Measurements from ENCODE around the gene NDEL1.

NDEL1 gene

DNA sequence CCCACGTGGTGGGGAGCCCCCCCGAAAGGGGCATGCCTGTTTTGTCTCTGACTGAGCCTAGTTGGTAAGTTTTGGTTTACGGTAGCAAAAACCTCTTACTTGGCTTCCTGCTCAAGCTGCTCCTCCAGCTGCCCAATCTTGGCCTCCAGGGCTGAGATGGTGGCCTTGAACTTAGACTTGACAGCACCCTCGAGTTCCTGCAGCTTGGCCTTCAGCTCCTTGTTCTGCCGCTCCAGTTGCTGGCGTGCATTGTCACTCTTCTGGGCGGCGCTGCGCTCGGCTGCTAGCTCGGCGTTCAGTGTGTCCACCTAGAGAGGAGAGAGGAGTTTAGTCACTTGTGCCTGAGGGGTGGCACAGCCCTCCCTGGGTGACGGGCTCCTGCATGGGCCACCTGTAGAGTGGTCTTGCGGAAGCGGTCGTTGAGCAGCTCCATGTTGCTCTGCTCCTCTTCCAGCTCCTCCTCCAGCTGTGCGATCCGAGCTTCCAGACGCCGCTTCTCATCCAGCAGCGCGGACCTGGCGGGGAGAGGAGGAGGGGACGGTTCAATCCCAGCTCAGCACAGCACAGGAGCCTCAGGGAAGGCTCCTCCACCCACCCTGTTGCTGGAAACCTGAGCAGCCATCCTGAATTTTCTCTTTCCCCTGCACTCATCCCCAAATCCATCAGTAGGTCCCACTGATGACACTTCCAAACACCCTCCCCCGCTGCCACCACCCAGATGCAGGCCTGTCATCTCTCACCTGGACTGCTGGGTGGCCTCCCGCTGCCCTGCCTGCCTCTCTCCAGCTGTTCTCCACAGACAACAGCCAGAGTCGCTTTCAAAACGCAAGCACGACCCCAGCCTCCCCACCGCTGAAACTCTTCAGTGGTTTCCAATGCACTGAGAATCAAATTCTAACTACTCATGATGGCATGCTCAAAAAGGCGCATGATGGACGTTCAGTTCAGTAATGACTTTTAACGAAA is 44.6 kb downstream of the NDEL1 start:
- DNase-seq, result no peak

DNA sequence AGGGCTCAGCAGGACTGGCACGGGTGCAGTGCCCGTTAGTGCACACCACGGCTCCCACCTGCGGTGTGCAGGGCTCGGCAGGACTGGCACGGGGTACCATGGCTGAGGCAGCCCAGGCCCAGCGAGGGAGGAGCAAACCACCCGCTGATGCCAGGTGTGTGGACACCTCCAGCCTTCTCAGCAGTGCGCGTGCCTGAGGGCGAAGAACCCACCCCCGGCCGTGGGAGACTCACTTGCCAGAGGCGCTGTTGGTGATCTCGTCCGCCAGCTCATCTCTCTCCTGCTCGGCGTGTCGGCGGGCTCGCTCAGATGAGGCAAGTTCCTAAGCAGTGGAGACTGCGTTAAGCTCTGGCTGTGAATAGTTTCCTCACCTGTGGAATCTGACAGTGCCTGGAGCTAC is 45.4 kb downstream of the NDEL1 start:
- no peak for DNase-seq

DNA sequence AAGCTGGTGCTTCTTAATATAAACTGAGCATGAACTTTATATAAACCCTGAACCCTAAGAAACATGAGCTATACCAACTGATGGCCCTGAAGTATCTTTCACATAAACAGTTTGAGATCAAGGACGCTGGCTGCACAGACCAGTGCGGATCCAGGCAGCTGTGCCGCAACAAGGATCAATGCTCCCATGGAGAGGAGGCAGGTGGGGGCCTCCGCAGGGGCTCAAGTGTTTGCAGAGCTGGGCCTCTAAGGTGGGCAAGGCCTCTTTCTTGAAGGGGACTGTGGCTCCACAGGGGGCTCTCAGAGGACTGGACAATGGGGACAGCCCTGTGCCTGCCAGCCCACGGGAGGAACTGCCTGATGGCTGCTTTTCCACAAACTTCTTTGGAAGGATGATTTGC is 46.0 kb downstream of the NDEL1 start:
- DNase-seq, result no peak

DNA sequence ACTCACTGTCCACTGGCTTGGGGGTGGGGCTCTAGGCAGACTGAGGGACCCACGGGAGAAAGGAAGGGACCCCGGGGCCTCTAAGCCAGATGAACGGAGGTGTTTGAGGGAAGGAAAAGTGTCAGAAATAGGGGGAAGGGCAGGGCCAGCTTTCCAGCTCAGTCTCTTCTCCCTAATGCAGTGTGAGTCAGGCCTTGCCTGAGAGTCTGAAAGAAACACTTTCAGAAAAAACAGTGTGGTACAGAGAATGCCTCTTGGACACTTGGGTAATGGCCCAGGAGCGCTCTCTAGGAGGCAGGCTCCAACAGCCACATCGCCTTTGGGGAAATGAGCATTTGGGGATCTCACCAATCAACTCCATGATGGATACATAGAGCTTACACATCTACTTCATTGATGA is 46.9 kb downstream of the NDEL1 start:
- no peak for DNase-seq

DNA sequence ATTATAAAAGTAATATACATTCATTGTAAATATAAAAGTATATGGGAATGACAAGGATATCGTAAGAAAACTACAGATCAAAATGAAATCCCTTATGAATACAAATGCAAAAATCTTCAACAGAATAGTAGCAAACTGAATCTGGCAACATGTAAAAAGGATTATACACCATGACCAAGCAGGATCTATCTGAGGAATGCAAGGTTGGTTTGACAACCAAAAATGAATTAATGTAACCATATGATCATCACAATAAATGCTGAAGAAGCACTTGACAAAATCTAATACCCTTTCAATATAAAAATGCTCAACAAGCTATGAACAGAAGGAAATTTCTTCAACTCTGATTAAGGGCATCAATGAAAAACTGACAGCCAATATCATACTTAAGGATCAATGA is 48.8 kb downstream of the NDEL1 start:
- DNase-seq, result no peak

DNA sequence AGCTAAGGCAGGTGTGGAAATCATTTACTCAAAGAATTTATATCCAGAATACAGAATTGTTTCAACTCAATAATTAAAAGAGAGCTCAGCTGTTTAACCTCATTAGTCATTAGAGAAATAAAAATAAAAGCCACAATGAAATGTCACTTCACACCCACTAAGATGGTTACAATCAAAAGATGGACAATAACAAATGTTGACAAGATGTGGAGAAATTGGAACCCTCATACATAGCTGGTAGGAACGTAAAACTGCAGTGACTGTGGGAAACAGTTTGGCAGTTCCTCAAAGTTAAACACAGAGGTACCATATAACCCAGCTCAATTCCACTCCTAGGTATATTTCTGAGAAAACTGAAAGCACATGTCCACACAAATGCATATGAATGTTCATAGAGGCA is 49.8 kb downstream of the NDEL1 start:
- DNase-seq, result no peak

DNA sequence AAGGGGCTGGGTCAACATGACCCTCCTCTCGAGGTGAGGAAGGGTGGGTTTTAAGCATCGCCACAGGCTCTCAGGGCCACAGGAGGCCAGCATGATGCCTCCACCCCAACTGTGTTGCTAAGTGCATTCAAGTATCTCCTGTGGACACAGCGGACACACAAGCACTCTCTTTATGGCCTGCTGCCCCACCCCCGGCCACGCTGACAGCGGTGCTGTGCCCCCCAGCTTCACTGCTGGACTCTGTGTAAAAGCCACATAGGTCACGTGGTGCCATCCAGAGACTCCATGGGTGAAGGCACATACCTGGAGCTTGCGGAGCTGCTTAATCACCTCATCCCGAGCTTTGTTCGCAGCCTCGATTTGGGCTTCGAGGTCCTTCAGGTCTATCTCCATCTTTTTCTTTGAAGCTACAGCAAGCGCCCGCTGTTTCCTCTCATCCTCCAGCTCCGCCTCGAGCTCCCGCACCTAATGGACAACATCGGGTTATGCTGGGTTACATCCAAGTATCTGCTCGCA is 51.5 kb downstream of the NDEL1 start:
- DNase-seq, result no peak

DNA sequence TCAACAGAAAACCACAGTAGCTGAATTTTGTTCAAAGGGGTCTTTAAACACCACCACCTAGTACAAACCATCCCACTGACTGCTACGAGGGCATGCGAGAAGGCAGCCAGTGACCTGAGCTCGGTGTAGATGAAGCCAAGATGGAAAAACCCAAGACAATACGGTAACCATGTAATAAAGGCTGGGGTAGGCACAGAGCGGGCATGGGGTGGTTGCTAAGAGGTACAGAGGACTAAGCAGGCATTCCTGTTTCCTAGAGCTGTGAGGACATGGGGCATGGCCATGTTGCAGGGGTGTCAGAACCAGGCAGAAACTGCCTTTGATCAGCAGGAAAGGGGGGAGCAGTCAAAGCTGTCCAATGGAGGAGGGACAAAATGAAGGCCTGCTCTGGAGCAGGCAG is 52.1 kb downstream of the NDEL1 start:
- DNase-seq, result no peak

DNA sequence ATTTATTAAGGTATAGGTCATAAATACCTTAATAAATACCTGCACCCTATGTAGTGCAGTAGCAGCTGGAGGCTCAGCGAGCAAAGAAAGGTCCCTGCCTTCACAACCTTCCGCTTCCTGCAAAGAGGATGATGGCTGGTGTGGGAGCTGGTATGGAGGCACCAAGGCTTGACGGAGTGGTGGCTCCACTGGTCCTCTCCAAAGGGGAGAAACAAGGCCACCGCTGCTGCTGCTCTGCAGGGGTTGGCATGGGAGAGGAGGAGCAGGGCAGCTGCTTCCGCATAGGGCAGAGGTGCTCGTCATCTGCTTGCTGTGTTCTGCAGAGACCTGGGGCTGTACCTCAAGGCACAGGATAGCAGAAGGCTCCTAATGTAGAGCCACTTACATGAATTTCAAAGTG is 52.8 kb downstream of the NDEL1 start:
- DNase-seq, result no peak

DNA sequence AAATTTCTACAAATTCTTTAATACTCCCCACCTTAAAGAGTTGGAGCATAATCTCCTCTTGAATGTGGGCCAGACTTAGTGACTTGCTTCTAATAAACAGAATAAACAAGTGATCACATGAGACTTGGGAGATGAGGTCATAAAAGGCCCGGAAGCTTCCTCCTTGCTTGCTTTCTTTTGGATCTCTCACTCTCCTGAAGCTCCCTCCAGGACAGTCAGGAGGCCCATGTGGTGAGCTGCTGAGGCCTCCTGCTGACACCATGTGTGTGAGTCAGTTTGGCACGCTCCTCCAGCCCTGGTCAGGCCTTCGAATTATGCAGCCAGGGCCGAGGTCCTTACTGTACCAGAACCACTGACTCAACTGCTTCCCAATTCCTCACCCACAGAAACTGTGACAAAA is 53.2 kb downstream of the NDEL1 start:
- no peak for DNase-seq

DNA sequence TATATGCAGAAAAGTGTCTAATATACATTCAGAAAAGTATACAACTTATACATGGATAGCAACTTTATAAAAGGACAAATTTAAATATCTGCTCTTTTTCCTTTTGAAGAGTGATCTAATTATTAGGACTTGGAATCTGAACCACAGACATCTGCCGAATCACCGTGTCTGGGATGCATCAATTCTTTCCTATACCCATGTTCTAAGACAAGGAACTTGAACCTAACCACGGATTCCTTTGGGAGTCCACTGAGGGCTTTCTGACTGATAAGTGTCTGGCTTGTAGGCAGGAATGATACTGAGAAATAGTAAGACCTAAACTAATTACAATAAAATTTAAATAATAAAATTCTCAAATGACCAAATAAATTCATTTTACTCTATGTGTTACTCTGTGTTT is 54.2 kb downstream of the NDEL1 start:
- DNase-seq, result no peak

DNA sequence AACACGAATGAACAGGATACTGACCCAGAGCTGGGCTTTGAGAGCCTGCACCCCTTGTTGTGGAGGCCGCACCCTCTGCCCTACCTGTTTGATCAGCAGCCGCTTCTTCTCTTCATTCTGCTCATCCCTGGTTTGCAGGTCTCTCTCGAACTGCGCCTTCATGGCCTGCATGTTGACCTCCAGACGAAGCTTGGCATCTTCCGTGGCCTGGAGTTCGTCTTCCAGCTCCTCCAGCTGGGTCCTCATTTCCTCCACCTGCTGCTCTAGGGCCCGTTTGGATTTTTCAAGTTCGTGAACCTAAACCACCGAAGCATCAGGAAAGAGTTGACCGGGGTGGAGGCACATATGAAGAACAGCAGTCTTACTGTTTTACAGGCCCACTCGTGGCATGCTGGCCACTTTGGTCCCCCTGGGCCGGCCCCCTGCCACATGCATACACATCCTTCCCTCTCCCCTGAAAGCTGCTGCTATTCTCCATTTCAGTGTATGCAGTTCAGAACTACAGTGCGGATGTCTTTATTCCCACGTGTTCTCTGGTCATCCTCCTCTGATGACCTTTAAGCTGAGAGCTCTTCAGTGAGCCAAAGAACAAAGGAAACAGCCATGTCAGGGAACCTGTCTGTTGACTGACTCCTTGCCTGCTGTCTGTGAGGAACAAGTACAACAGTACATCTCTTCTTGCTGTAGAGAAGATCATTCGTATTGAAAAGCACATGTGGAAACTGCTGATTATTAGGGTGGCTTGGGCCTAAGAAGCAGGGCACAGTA is 54.8 kb downstream of the NDEL1 start:
- DNase-seq, result no peak

DNA sequence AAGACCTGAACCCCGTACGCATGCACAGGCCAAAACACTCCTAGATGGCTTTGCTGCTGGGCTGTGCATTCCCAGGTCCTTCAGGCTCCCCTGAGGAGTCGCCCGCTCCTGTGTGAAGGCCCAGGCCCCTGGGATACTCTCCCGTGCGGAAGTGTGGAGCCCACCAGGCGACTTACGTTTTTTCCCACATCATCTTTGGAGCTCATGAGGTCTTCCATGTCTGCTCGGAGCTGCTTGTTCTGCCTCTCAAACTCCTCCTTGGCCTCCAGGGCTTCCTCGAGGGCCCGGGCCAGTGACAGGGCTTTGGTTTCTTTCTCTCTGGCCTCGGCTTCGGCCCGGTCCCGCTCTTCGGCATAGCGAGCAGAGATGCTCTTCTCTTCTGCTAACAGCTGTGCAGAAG is 56.4 kb downstream of the NDEL1 start:
- no peak for DNase-seq

DNA sequence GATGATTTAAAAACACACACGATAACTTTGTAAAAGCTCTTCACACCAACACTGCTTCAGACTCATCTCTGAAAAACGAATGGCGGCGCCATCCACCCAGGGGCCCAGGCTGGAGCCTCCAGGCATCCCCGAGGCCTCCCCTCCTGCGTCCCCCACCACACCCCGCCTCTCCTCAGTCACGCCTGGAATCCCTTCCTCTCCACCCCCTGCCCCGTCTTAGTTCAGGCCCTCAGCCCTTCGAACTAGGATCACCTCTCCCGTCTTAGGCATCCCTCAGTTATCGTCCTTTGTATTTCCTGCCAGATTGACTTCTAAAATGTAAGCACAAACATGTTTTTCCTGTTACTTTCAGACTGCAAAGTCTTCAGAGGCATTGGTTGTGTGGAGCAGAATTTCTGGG is 58.3 kb downstream of the NDEL1 start:
- DNase-seq, result no peak

DNA sequence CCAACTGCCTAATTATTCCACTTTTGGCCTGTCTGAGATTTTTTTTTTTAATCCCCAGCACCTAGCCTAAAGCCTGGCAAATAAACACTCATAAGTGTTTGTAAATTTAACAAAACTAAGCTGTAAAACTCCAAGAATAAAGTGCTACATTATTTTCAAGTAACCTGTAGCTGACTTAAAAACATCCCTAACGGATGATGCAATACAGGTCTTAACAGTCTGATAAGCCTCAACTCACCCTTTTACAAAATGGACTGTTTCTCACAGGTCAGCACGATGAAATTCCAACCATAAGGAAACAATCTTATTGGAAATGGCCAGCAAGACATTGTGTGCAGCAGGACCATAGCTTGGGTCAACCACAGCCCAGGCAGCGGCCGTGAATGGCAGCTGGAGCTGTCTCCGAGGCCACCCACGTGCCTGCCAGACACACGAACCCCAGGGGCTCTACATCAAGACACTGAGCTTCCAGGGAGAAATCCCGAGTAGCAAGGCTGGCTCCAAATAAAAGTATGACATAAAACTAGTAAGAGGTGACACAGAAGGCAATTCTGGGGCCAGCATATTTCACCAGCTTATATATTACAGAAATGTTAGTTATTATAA is 58.9 kb downstream of the NDEL1 start:
- no peak for DNase-seq

DNA sequence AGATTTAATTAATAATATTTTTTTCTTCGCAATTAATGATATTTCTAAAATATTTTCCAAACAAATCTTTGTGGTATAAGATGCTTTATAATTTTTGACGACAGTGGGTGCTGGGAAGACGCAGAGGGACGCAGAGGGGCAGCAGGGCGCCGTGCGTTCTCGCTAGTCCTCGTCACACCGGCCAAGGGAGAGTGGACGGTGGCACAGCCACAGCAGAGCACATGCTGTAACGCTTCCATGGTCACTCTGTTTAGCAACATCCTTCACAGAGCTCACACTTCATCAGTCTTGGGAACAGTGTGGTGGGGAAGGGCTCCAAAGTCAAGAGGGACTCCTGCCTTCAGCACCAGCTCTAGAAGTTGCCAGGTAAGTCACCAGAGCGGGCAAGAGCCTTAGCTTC is 60.4 kb downstream of the NDEL1 start:
- no peak for DNase-seq

DNA sequence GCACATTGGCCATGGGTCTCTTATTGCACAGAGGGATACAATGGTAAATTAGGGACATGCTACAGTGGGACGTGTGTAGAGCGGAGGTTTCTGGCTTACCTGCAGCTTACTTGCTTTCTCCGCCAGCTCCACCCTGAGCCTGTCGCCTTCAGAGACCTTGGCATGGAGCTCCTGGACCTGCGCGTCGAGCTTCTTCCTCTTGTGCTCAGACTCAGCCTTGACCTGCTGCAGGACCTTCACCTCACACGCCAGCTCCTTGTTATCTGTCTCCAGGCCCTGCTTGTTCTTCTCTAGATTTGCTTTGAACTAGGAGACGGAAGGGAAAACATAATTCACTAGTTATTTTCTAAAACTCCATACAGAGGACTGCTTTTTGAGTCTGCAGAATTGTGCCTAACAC is 63.5 kb downstream of the NDEL1 start:
- no peak for DNase-seq

DNA sequence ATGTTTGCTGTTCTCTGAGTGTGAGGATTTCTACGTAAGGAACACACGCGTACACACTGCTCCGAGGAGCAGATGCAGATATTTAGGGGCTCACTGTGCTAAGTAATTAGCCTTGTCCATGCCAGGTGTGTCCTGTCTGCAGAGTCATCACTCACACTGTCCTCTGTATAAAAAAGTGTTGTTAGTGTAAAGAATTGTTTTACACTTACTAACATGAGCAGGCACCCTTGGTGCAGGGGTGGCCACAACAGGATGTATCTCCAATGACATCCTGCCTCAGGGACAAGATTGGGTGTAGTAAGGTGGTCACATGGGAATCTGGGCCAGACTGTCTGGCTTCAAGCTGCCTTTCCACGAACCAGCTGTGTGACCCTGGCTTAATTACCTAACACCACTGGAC is 63.9 kb downstream of the NDEL1 start:
- no peak for DNase-seq

DNA sequence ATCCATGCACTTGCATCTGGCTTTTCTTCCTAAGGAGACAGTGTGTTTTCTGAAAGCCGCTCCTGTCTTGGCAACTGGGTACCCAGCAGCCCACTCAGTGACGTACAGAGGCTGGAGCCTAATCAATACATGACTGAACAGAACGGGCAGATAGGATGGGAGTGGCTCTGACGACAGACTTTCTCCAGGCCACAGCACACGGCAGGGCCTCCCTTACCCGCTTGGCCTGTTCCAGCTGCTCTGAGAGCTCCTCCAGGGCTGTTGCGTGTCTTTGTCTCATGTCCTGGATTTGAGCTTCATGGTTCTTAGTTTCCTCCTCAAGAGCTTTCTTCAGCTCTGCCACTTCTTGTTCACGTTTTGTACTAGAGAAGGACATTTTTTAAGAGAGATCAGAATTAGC is 64.9 kb downstream of the NDEL1 start:
- no peak for DNase-seq

DNA sequence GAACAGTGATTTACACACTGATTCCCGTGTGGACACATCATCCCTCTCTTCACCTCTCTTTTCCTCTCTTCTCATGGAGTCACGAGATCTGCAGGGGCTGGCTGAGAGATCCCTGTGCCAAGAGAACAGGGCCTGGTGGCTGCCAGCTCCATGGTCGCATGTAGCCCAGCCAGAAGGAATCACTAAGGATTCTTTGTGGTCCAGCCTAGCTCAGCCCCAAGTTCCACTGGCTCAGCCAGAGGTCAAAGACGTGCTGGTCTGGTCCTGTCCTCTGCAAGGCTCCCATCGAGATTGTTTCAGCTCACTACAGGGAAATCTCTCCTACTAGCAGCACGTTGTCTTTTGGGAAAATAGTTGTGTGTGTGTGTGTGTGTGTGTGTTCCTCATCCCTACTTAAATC is 66.4 kb downstream of the NDEL1 start:
- no peak for DNase-seq

DNA sequence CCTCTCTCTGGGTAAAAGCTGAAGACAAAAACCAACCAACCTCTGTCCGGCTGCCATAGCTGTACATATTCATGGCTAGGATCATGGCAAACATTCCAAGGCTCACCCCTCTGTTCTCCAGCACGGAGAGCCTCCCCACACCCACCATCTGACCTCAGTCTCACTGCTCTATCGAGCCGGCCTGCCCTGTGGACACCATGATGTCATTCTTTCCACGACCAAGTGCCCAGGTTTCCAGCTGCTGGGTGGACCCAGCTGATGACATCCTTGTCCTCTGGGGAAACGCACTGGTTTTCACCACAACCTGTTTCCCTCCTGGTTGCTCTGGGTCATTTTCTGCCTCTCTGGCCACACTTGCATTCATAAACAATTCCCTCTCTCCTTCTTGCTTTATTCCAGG is 67.7 kb downstream of the NDEL1 start:
- no peak for DNase-seq

DNA sequence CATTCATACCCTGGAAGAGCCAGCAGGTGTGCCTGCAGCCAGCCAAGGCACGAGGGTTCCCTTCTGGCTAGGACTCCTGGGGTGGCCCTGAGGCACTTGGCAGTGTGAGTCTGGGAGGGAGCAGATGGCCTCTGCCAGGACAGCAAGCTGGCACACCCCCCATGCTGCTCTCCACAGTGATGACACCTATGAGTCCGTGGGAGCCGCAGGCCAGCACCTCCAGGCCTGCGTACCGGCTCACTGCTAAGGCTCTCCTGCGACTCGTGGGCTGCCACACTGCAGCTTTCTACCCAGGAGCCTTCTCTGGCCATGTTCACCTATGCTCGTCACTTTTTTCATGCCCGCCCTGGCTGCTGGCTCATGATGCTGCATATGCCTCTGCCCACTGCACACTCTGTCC is 68.1 kb downstream of the NDEL1 start:
- DNase-seq, result no peak

DNA sequence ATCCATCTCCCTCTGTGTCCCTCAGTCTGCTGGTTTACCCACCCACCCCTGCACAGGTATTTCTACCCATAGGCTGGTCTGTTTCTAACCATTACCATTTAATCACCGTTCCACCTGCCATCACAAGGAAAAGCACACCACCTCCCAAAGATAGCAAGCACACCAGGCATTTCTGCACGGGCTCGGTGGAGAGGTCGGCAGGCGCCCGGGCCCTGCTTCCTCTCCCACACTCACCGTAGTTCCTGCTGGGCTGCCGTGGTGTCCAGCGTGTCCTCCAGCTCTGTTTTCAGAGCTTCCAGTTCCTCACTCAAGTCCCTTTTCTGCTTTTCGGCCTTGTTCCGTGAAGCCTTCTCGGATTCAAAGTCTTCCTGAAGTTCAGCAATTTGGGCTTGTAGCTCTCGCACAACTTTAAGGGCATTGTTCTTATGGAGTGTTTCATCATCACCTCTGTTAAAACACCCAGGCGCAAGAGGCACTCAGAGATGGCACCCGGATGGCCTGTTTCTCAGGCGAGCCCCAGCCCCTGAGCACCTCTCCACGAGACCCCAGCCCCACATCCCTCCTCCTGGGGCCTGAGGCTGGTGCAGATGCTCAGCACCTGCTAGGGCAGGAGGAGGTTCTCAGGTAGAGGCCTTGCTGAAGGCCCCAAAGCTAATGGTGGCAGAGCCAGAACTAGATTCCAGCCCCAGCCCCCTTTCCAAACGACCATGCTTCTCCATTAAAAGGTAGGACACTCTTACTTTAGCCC is 69.0 kb downstream of the NDEL1 start:
- DNase-seq, result no peak
